Measurements from ENCODE around the gene PTPRM.

DNA sequence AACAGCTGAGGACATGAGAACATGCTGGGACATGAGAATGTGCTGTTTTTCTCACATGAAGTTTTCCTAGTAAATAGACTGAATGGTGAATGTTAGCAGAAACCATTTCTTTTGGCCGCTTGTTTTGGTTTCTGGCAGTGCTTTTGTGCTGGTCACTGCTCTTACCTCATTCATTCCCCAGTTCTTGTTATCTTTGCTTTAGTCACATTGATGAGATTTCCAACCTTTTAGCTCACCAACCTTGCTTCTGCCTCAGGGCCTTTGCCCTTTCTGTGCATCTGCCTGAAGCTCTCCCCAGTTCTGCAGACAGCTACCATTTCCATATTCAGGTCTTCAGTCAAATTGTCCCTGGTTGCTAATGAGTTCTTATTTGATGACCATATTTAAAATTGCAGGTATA, 91.6 kb downstream of the PTPRM start:
- TF ChIP-seq, protein P1, sequence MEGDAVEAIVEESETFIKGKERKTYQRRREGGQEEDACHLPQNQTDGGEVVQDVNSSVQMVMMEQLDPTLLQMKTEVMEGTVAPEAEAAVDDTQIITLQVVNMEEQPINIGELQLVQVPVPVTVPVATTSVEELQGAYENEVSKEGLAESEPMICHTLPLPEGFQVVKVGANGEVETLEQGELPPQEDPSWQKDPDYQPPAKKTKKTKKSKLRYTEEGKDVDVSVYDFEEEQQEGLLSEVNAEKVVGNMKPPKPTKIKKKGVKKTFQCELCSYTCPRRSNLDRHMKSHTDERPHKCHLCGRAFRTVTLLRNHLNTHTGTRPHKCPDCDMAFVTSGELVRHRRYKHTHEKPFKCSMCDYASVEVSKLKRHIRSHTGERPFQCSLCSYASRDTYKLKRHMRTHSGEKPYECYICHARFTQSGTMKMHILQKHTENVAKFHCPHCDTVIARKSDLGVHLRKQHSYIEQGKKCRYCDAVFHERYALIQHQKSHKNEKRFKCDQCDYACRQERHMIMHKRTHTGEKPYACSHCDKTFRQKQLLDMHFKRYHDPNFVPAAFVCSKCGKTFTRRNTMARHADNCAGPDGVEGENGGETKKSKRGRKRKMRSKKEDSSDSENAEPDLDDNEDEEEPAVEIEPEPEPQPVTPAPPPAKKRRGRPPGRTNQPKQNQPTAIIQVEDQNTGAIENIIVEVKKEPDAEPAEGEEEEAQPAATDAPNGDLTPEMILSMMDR (IDR thresholded peaks at IDR 0.05), result no peak
- TF ChIP-seq POLR2A (IDR thresholded peaks at IDR 0.05; ENCODE audit: low read depth) (no peak), EP300 (IDR thresholded peaks at IDR 0.05) (no peak), POLR2AphosphoS5 (IDR thresholded peaks at IDR 0.05) (no peak)

Data from esophagus muscularis mucosa (tissue), 4 donors.